Hindlimb muscle (tissue), 1 donor: Measurements from ENCODE around the gene OBSCN. TPM values are rescaled to one million over a fixed set of nuclear protein-coding genes. Genes with fewer than 3 reads are reported as not detected.
"Not testable (repeated sequence)": the region's sequence is repeated elsewhere in the genome, so short reads cannot be mapped to it uniquely, and the experiment has no call there.

ENCODE experiments used
- DNase-seq: peaks from one replicate; pipeline ENCODE4 v3.0.0-alpha.2; 2013
- polyA plus RNA-seq: library from polyadenylated mRNA; unstranded; fragments of 120-200 nt; gene quantifications from one replicate; pipeline ENCODE4 v1.2.1, GENCODE V29; 2013; ENCODE audit not compliant: insufficient read length

OBSCN gene
- polyA plus RNA-seq, 1 donor, result 556 TPM

DNA sequence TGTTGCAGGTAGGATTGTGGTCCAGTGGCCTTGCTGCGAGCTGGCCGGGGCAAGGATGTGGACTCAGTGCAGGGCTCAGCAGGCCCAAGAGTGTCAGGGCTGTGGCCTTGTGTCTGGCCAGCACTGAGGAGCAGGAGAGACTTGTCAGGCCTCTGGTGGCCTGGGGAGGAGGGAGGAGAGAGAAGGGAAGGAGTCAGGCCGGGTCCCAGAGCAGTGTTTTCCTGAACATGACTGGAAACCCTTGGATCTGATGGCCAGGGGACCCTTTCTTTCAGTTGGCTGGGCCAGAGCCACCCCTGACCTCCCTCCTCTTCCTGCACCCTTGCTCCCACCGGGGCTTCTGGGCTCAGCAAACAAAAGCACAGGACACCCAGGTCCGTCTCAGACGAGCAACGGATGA is 37.2 kb upstream of the OBSCN start:
- no peak for DNase-seq

DNA sequence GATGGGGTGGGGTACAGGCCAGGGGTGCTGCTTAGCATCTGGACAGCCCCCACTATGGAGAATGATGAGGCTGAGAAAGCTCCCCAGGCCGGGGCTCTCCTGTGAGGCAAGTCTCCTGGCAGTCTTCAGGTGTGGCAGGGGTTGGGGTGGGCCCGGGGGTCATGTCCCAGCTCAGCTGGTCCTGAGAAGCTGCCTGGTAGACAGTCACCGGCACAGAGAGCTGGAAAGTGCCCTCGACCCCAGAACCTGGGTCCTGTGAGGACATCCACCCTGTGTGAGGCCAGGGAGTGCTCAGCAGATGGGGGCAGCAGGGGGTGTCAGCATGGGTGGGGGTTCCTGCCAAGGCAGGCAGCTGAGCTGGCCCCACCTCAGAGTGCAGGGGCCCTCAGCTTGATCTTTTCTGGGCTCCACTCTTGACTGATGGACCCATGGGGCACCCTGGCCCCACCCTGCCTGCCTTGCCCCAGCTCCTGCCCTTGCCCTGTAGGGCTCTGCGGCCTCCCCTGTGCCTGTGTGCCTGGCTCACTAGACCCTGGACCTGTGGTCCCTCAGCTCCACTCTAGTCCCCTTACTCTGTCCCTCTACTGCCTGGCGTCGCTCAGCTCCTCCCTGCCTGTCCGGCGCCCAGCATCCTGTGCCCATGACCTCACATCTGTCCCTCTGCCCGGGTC is 36.5 kb upstream of the OBSCN start:
- DNase-seq, result no peak

DNA sequence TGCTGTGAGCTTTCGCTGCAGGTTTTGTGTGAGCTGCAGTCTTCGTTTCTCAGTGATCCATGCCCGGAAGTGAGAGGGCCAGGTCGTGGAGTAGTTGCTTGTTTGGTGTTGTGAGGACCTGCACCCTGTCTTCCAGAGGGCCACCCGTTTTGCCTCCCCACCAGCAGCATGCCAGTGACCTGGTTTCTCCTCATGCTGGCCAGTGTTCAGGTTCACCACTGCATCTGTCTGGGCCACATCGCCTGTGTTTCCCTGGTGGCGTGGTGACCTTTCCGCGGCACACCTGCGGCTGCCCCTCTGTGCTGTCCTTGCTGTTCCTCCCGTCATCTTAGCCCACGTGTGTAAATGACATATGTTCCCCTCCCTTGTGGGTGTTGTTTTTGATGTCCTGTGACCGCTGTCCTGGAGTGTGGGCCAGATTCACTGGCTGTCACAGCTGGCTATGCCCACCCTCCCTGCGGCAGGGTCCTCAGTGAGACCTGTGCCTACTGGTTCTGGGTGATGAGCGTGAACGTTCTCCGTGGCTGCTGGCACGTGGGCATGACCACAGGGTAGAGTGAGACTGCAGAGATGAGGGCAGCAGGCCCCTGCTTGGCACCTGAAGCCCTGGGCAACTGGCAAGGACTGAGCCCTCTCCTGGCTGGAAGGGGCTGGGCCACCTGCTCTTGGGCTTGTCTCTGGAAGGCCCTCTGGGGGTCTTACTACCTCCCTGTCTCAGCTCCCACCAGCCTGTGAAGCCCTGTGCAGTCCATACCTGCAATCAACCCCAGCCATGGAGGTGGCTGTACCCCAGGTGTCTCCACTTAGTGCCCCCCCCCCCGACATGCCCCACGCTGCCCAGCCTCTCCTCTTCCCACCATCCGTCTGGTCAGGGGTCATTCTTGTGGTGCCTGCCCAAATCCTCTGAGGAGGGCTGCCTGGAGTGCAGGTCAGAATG is 35.0 kb upstream of the OBSCN start:
- DNase-seq, result no peak

DNA sequence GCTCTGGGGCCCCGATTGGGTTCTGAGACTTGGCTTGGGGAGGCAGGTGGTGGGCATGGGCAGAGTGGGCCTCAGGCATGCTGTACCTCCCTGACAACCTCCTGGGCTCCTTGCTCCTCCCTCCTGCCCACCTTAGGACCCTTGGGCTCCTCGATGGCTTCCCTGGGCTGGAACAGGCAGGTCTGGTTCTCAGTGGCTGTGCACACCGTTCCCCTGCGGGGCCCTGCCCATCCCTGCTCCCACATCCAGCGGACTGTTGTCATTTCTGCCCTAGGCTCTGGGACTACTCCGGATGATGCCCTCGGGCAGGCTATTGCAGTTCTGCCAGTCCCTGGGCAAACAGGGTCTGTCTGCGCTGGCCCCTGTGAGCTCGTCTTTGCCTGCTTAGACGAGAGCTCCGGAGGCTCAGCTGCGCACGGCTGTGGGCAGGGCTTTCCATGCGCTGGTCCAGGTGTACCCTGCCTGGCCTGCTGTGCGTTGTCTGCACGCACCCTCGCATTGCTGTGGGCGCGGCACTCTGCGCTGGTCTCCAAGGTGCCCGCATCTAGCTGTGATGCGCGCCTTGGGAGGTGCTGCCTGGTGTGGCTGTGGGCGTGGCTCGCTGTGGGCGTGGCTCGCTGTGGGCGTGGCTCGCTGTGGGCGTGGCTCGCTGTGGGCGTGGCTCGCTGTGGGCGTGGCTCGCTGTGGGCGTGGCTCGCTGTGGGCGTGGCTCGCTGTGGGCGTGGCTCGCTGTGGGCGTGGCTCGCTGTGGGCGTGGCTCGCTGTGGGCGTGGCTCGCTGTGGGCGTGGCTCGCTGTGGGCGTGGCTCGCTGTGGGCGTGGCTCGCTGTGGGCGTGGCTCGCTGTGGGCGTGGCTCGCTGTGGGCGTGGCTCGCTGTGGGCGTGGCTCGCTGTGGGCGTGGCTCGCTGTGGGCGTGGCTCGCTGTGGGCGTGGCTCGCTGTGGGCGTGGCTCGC is 34.0 kb upstream of the OBSCN start:
- not testable (repeated sequence) for DNase-seq

DNA sequence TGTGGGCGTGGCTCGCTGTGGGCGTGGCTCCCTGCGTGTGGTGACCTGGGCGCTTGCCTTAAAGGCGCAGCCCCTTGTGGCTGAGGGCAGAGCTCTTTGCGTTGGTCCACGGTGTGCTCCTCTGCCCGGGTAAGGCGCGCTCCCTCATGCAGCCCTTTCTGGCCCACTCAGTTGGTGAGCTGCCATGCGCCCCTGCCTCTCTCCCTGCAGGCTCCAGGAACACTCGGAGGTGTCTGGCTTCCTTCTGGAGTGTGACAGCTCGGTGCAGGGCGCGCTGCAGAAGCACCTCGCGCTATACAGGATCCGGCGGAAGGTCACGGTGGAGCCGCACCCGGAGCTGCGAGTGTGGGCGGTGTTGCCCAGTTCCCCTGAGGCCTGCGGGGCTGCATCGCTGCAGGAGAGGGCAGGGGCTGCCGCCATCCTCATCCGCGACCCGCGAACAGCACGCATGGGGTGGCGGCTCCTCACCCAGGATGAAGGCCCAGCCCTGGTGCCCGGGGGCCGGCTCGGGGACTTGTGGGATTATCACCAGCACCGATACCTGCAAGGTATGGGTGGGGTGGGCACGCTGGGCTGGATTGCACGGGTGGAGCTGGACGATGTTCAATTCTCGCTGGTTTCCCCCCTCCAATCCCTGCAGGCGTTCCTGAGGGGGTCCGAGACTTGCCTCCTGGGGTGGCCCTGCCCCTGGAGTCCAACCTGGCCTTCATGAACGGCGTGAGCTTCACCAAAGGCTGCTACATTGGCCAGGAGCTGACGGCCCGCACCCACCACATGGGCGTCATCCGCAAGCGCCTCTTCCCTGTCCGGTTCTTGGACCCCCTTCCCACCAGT is 33.1 kb upstream of the OBSCN start:
- DNase-seq, result no peak

DNA sequence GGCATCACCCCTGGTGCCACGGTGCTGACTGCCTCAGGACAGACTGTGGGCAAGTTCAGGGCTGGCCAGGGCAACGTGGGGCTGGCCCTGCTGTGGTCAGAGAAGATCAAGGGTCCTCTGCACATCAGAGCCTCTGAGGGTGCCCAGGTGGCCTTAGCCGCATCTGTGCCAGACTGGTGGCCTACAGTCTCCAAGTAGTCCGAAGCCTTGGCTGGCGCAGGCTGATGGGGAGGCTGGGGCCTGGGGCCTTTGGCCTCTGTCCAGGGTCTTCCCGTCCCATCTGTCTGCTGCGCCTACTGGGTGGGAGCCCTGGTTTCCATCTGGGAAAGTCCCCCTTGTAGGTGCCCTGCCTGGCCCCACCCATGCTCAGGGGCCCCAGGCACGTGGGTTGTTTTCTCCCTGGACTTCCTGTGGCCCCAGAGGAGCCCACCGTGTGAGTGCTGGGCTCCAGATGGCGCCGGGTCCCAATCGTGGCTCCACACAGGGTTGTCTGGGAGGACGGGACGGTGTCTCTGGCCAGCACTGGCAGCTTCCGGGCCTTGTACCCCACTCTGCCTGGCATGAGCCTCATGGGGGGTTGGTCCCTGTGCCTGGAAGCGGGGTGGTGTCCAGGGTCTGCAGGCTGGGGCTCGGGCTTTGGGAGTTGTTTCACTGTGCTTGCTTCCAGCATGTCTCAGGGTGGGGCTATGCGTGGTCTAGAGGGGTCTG is 32.4 kb upstream of the OBSCN start:
- DNase-seq, result no peak

DNA sequence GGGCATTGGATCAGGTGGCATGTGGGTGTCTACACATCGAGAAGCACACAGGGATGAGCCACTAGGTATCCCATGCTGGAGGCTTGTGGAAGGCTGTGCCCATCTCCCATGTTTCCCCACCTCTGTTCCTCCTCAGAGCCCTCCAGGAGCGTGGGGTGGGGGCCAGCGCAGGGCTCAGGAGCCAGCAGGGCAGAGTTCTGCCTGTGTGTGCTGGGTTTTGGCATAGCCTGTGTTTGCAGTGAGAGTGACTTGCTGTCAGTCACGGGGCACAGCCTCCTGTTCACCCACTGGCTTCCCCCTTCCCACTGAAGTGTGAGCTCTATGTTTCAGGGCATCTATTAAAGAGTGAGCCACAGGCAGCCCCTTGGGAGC is 31.8 kb upstream of the OBSCN start:
- DNase-seq, result no peak

DNA sequence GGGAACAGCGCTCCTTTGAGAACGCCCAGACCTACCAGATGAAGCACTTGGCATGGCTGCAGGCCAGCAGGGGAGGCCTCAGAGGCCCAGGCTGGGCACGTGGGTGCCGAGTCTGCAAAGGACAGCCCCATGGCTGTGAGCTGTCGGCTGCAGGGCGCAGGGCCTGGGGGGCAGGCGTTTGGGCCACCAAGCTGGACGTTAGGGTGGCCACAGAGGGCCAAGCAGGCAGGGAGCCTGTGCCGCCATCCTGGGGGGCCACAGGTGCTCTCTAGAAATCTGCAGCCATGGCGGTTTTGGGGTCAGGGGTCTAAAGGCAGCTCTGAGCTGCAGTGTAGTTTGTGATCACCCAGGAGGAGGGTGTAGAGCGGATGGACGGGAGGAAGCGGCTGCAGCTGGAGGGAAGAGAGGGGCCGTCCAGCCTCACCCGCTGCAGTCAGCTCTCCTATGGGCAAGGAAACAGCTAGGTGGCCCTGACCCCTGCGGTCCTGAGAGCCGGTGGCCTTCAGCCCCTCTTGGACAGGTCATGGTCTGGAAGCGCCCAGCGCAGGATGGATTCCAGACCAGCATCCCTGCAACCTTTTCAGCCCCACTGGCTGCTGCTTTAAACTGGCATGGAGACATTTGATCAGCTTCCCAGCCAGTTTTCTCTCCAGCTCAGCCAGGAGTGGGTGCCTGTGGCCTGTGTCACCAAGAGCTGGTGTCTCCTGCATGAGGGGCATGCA is 31.2 kb upstream of the OBSCN start:
- no peak for DNase-seq

DNA sequence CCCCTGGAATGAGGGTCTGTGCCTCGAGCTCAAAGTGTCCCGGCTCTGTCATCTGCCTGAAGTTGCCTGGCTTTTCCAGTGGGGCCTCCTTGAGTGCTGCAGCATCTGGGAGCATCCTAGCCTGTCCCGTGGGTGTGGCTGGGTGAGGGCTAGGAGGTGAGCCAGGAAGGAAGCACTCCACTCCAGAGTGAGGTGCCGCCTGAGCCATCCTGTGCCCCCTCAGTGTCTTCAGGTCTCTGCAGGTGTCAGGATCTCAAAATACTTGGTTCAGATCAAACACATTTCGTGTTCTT is 30.7 kb upstream of the OBSCN start:
- no peak for DNase-seq

DNA sequence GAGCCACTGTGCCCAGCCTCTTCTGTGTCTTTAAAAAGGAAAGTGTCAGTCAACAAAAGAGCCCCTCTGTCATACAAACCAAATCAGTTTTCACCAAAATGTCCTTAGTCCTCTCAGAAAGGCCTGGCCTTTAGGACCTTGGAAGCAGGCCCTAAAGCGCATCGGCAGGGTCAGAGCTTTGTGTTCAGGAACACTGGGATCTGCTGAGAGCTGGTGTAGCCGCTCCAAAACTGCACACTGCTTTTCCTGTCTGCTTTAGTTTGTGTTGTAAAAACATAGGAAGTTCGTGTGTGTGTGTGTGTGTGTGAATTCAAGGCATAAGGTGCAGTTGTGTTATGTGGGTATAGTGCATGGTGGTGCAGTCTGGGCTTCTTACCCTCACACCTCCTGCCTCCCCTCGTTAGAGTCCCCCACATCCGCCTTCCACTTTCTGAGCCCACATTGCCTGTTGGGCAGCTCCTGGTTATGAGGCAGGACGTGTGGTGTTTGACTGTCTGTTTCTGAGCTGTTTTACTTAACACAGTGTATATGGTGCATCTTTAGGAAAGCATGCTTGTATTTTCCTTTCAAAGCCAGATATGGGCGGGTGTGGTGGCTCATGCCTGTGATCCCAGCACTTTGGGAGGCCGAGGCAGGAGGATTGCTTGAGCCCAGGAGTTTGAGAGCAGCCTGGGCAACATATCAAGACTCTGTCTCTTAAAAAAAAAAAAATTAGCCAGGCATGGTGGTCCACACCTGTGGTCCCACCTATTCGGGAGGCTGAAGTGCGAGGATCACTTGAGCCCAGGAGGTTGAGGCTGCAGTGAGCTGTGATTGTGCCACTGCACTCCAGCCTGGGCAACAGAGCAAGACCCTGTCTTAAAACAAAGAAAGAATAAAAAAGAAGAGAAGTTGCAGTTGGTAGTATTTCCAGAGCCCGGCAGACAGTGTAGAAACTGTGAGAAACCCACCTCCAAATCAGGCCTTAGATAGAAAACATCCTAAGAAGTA is 29.8 kb upstream of the OBSCN start:
- no peak for DNase-seq

DNA sequence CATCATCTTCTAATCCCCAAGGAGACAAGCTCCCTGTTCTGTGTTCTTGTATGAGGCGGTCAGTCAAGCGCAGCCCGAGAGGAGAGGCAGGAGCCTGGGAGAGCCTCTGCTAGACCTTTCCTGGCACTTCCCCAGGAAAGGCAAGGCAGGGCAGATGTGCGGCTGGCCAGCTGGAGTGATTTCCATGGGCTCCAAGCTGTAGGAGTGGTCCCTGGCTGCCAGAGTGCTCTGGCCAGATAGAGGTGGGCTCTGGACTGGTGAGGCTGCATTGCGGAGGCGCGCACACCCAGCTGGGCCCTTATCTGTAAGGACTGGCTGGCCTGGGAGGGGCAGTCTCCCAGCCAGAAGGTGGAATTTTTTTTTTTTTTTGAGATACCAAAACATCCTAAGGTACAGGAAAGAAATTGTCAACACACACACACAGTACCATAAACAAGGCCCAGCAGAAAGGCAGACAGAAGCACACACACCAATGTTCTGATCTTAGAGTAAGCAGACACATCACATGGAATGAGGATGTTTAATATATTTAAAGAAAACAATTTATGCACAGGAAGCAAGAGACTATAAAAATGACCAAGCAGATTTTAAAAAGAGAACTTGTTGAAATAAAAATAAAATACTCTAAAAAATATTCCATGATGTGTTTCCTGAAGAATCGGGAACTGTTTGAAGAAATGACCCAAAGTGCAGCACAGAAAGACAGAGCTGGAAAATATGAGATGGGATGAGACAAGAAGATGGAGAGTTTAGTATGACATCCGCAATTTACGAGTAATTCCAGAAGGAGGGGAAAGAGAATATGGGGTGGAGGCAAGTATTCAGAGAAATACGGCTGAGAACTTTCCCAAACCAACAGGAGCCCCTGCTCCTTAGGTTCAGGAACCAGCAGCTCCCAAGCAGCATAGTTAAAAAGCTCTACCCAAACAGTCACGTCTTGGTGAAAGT is 28.8 kb upstream of the OBSCN start:
- DNase-seq, result no peak

DNA sequence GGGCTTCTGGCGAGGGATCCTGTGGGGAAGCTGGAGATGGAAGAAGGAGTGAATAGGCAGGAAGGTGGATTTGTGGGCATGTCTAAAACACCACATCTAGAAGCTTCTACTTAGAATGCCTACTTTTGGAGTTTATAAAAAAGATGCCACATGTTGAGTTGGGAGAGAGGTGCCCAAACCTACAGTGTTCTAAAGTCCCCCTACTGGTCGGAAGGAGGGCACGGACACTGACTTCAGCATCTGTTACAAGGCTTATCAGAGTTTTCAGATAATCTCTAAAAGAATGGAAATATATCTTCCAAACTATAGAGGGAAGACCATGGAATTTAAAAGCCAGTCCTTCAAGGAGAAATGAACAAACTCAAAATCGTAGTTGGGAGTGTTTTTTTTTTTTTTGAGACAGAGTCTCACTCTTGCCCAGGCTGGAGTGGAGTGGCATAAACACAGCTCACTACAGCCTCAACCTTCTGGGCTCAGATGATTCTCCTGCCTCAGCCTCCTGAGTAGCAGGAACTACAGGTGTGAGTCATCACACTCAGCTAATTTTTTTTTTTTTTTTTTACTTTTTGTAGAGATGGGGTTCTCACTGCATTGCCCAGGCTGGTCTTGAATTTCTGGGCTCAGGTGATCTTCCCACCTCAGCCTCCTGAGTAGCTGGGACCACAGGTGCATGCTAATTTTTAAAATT is 27.4 kb upstream of the OBSCN start:
- DNase-seq, result no peak

DNA sequence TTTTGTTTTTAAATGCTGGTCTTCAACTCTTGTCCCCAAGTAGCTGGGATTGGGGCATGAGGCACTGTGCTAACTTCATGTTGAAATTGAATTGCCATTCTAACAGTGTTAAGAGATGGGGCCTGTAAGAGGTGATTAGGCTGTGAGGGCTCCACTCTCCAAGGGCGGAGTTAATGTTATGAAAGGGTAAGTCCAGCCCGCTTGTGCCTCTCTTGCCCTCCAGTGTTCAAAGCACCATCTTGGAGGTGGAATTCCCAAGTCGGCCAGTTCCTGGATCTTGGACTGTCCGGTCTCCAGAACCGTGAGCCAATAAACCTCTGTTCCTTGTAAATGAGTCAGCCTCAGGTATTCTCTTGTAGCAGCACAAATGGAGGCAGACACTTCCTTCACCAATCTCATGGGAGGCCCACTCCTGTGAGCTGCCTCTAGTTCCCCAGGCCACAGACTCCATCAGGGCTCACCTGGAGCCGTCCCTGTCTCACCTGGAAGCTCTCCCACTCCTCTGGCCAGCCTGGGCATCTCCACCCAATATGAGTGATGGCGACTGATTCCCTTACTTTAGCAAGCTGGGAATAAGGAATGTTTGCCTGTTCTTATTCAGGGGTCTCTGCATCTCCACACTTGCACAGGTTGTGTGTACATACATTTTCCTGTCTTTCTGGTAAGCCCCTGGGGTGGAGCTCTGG is 26.7 kb upstream of the OBSCN start:
- DNase-seq, result no peak

DNA sequence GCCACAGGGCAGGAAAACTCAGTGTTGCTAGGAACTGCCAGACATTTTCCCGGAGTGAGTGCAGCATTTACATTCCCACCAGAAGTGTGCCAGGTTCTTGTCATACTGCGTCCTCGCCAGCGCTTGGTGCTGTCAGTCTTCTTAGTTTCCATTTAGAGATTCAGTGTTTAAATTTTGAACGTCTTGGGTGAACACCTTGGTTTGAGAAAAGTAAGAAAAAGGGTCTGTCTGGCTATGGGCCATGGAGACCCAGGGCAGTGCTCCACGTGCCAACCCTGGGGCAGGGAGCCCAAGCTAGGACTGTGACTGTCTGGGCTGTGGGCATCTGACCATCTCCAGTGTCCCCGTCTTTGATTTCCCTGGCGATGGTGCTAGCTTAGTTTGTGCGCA is 26.2 kb upstream of the OBSCN start:
- no peak for DNase-seq

DNA sequence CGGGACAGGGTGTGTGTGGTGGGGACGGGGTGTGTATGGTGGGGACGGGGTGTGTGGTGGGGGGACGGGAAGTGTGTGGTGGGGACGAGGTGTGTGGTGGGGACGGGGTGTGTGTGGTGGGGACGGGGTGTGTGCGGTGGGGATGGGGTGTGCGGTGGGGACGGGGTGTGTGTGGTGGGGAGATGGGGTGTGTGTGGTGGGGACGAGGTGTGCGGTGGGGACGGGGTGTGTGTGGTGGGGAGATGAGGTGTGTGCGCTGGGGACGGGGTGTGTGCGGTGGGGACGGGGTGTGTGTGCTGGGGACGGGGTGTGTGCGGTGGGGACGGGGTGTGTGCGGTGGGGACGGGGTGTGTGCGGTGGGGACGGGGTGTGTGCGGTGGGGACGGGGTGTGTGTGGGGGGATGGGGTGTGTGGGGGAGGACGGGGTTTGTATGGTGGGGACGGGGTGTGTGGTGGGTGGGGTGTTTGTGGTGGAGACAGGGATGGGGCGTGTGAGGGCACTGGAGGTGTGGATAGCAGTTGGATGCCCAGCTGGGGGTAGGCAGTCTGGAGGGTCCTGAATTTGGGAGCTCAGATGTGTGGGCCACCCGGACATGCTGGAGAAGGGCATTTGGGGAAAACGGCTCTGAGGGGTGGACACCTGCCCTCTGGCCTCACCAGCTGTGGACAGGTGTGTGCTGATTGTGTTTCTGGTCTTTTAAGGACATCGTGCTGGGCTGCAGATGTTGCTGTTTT is 25.4 kb upstream of the OBSCN start:
- no peak for DNase-seq

DNA sequence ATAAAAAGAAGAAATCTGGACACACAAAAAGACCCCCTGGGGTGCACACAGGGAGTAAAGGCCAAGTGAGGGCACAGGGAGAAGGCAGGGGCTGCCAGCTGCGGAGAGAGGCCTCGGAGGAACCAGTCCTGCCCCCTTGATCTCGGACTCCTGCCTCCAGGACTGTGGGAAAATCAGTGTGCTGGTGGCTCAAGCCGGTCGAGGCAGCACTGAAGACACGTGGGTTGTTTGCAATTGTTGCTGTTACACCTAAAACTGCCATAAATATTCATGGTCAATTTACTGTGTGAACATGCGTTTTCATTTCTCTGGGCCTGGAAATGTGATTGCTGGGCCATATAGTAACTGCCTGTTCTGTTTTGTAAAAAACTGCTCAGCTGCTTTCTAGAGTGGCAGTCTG is 23.7 kb upstream of the OBSCN start:
- DNase-seq, result no peak

DNA sequence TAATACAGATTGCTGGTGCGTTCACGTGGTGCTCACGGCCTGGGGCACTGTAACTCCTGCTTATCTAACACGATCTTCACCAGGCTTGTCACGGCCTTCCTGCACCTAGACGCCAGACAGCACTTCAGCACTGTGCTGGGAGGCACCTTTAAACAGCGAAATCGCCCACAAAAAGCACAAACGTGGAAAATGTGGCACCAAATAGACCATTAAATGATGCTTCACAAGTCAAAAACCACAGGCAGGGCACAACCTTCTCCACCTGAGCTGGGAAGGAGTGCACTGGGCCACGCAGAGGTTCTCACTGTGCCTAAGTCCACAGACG is 22.2 kb upstream of the OBSCN start:
- no peak for DNase-seq
